Gastroesophageal sphincter (tissue), 4 donors: ENCODE results near the gene ADGRG1. TPM values are rescaled to one million over a fixed set of nuclear protein-coding genes. Genes with fewer than 3 reads are reported as not detected.

Experiments
- ATAC-seq: fragments of 150-250 bp; one replicate; pipeline ENCODE4 v1.9.1; 2016; ENCODE audit warnings: mild to moderate bottlenecking, moderate library complexity
- H3K27ac ChIP-seq, 4 donors: fragments of 200-600 bp; sonication (generic) in 3 of 4; 1 replicate in 3 of 4; 2 replicates in 1 of 4; pipeline ENCODE4 v1.5.1; 2016 to 2019
- H3K27me3 ChIP-seq: fragments of 200-600 bp; sonication (generic); one replicate; pipeline ENCODE4 v1.5.1; 2019
- H3K36me3 ChIP-seq, 2 donors: fragments of 200-600 bp; sonication (generic); one replicate each; pipeline ENCODE4 v1.5.1; 2019; ENCODE audit warnings: control low read depth in 1 of 2
- H3K4me1 ChIP-seq, 3 donors: fragments of 200-600 bp; sonication (generic); 1 replicate in 2 of 3; 2 replicates in 1 of 3; pipeline ENCODE4 v1.5.1; 2016 to 2019; ENCODE audit warnings: control low read depth in 2 of 3
- H3K4me3 ChIP-seq, 2 donors: fragments of 200-600 bp; sonication (generic); one replicate each; pipeline ENCODE4 v1.5.1; 2019; ENCODE audit warnings: mild to moderate bottlenecking in 1 of 2, moderate library complexity in 1 of 2
- H3K9me3 ChIP-seq, 3 donors: fragments of 200-600 bp; sonication (generic); one replicate each; pipeline ENCODE4 v1.5.1; 2017 to 2019; ENCODE audit warnings: control low read depth in 2 of 3
- CTCF ChIP-seq, 4 experiments: fragments of 200-600 bp in 2 of 4; fragments of 450-650 bp in 2 of 4; sonication (generic) in 1 of 4; IDR thresholded peaks; one replicate each; pipeline ENCODE4 v1.5.1; 2017 to 2019; ENCODE audit warnings: antibody characterized with exemption in 4 of 4, mild to moderate bottlenecking in 2 of 4, moderate library complexity in 2 of 4
- EP300 ChIP-seq: sonication (generic); formaldehyde crosslinking; IDR thresholded peaks from one replicate; pipeline ENCODE4 v1.6.1; 2017; ENCODE audit warnings: antibody characterized with exemption, mild to moderate bottlenecking
- POLR2A ChIP-seq, 2 donors: fragments of 450-650 bp; IDR thresholded peaks; one replicate each; pipeline ENCODE4 v1.6.1; 2017; ENCODE audit warnings: antibody characterized with exemption in 2 of 2, mild to moderate bottlenecking in 2 of 2, moderate library complexity in 1 of 2
- POLR2AphosphoS5 ChIP-seq: sonication (generic); formaldehyde crosslinking; IDR thresholded peaks from one replicate; pipeline ENCODE4 v1.6.1; 2017; ENCODE audit warnings: antibody characterized with exemption
- WGBS, 2 donors: methylation state at CpG; one replicate each; pipeline ENCODE4 v1.1.5; 2018; ENCODE audit warnings: low coverage in 1 of 2; 5-methylcytosine and 5-hydroxymethylcytosine counted together
- total RNA-seq, 4 donors: library from RNA; depleted of rRNA; stranded (reverse); fragments of >200 nt; gene quantifications; one replicate each; pipeline ENCODE4 v1.1.0, GENCODE V29; 2016

ADGRG1 gene
- total RNA-seq, 4 donors from 2014 or later = 7.0 to 20.1 (median 12.6) TPM

GRCh38 chr16:57600048-57600835, 28.2 kb upstream of the ADGRG1 start:
- Histone ChIP-seq H3K36me3 (no peaks in the 10 kb centered on the region), H3K27me3 (peaks cover 51% of the 10 kb centered on the region), H3K4me1 (peaks cover 0 to 4% (median 0%) of the 10 kb centered on the region in 3 donors), H3K4me3 (no peak overlapping the region), H3K9me3 (peaks cover 0 to 25% (median 0%) of the 10 kb centered on the region in 3 donors), H3K27ac (no peak overlapping the region)
- no peak for TF ChIP-seq POLR2AphosphoS5
- peak in 3 of 4 experiments; percentile 22 to 59 (median 40) for TF ChIP-seq CTCF (IDR thresholded peaks at IDR 0.05)
- peak; percentile 34 for ATAC-seq
- WGBS, 2 donors = 20 to 49% methylated on average over 1 to 3 of the region's 12 CpGs

- TF ChIP-seq POLR2A (IDR thresholded peaks at IDR 0.05) (no peak), EP300 (no peak), POLR2AphosphoS5 (no peak), CTCF (IDR thresholded peaks at IDR 0.05) (no peak)
- ATAC-seq = no peak
- Histone ChIP-seq H3K27me3 (peaks cover 51% of the 10 kb centered on the region), H3K4me3 (no peak overlapping the region), H3K36me3 (no peaks in the 10 kb centered on the region), H3K9me3 (peaks cover 0 to 17% (median 0%) of the 10 kb centered on the region in 3 donors), H3K4me1 (peaks cover 0 to 4% (median 0%) of the 10 kb centered on the region in 3 donors), H3K27ac (no peak overlapping the region)
- 83 to 92% methylated on average over 1 to 2 of the region's 2 CpGs for whole genome bisulfite sequencing, 2 donors
Observed at GRCh38 chr16:57600952-57601580, 27.4 kb upstream of the ADGRG1 start.

DNA sequence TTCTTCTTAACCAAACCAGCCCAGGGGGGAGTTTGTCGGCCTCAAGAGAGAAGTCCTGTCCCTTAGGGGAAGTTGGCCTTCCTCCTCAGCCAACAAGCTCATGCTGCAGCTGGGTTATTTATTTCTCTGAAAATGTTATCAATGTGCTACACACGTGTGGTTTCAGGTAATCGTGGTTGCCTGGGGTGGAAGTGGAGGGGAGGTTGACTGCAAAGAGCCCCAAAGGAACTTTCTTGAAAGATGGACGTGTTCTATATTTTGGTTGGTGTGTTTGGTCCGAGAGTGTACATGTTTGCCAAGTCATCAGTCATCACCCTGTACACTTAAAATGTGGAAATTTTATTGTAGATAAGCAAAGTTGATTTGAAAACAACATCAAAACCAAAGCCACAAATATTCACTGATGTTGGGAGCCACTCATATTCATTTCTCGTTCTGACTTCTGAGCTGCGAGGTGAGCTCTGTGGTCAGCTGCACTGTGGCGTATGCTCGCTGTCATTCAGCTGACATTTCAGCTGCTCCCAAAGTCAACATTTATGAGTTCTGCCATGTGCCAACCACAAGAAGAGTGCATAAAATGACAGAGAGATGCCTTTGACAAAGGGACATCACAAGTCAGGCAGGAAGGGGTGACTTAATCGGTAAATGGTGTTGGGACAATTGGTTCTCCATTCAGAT, 26.5 kb upstream of the ADGRG1 start:
- TF ChIP-seq CTCF (IDR thresholded peaks at IDR 0.05) (no peak), EP300 (no peak), POLR2AphosphoS5 (no peak), POLR2A (IDR thresholded peaks at IDR 0.05) (no peak)
- no peak for ATAC-seq
- 56 to 75% methylated on average over 7 to 9 of the region's 10 CpGs for WGBS, 2 donors

DNA sequence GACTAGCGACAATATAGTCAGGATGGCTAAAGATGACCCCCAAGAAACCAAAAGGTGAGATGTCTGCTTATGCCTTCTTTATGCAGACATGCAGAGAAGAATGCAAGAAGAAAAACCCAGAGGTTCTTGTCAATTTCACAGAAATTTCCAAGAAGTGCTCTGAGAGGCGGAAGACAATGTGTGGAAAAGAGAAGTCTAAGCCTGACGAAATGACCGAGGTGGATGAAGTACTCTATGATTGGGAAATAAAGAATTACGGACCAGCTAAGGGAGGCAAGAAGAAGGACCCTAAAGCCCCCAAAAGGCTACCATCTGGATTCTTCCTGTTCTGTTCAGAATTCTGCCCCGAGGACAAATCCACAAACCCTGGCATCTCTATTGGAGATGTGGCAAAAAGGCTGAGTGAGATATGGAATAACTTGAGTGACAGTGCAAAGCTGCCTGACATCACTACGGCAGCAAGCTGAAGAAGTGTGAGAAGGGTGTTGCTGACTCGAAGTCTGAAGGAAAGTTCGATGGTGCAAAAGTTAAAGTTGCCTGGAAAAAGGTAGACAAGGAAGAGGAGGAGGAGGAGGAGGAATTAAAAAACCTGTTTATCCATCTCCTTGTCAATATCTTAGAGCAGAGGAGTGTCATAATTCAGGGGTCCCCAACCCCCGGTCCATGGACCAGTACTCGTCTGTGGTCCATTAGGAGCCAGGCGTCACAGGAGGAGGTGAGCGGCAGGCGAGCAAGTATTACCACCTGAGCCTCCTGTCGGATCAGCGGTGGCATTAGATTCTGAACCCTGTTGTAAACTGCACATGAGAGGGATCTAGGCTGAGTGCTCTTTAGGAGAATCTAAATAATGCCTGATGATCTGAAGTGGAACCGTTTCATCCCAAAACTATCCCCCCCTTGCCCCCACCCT, 25.1 kb upstream of the ADGRG1 start:
- H3K4me1 ChIP-seq = peaks cover 0 to 4% (median 0%) of the 10 kb centered on the region in 3 donors
- no peak for ATAC-seq
- no peak overlapping the region for H3K27ac ChIP-seq
- no peak overlapping the region for H3K4me3 ChIP-seq
- 74 to 76% methylated on average over 16 to 17 of the region's 17 CpGs for WGBS, 2 donors
- H3K27me3 ChIP-seq = peaks cover 56% of the 10 kb centered on the region
- TF ChIP-seq CTCF (IDR thresholded peaks at IDR 0.05) (no peak), POLR2A (IDR thresholded peaks at IDR 0.05) (no peak), POLR2AphosphoS5 (no peak), EP300 (no peak)
- H3K36me3 ChIP-seq = no peaks in the 10 kb centered on the region
- H3K9me3 ChIP-seq = peaks cover 0 to 4% (median 0%) of the 10 kb centered on the region in 3 donors

More for the DNA sequence above, 26.5 kb upstream of the ADGRG1 start:
- Histone ChIP-seq H3K27ac (no peak overlapping the region), H3K27me3 (peaks cover 55% of the 10 kb centered on the region), H3K9me3 (peaks cover 0 to 8% (median 0%) of the 10 kb centered on the region in 3 donors), H3K4me3 (no peak overlapping the region), H3K36me3 (no peaks in the 10 kb centered on the region), H3K4me1 (peaks cover 0 to 4% (median 0%) of the 10 kb centered on the region in 3 donors)
